Activated CD4-positive, alpha-beta T cell treated with anti-CD3 and anti-CD28 coated beads for 36 hours (primary cell): ENCODE data around the gene GRIK2. TPM values are rescaled to one million over a fixed set of nuclear protein-coding genes. Genes with fewer than 3 reads are reported as not detected.

Experiments
- ATAC-seq: fragments of 200-7000 bp; cut with Tn5 transposase; one replicate; pipeline ENCODE4 v1.10.0; 2021; ENCODE audit warnings: mild to moderate bottlenecking, moderate library complexity
- CTCF ChIA-PET: fragments of 350-600 bp; sonication (Branson Sonifier 250); formaldehyde crosslinking; loops from one replicate; lab custom pipeline; 2021; ENCODE audit warnings: antibody characterized with exemption; lab: Charles Lee
- POLR2A ChIA-PET: fragments of 350-600 bp; sonication (Branson Sonifier 250); formaldehyde crosslinking; loops from one replicate; lab custom pipeline; 2021; ENCODE audit warnings: antibody characterized with exemption, inconsistent platforms; lab: Charles Lee
- DNase-seq: peaks from one replicate; pipeline ENCODE4 v3.0.0-alpha.2; 2020
- H3K27ac Mint-ChIP-seq: one replicate; pipeline ENCODE4 v1.8.0; 2021; ENCODE audit warnings: mixed read lengths
- H3K27me3 Mint-ChIP-seq: one replicate; pipeline ENCODE4 v1.8.0; 2021; ENCODE audit warnings: mixed read lengths
- H3K36me3 Mint-ChIP-seq: one replicate; pipeline ENCODE4 v1.8.0; 2021; ENCODE audit warnings: low read depth, mixed read lengths
- H3K4me1 Mint-ChIP-seq: one replicate; pipeline ENCODE4 v1.8.0; 2021; ENCODE audit warnings: mixed read lengths
- H3K4me3 Mint-ChIP-seq: one replicate; pipeline ENCODE4 v1.8.0; 2021; ENCODE audit warnings: mild to moderate bottlenecking, moderate library complexity, mixed read lengths
- H3K9me3 Mint-ChIP-seq: one replicate; pipeline ENCODE4 v1.8.0; 2021; ENCODE audit warnings: low read depth, mixed read lengths
- intact Hi-C, 2 experiments: fragments of 100-400 bp; cut with DNase I in 1 of 2; cut with micrococcal nuclease in 1 of 2; formaldehyde crosslinking; loops; one replicate each; pipeline versions ENCODE4 v1.14.2 to v1.15.1; 2022 to 2024; cut with DNase I, micrococcal nuclease
- total RNA-seq, 2 experiments: library from RNA; stranded (reverse); gene quantifications; one replicate each; pipeline ENCODE4 v1.2.3, GENCODE V29; 2021

Gene GRIK2
- total RNA-seq, 2 experiments from 2014 or later = not detected

DNA sequence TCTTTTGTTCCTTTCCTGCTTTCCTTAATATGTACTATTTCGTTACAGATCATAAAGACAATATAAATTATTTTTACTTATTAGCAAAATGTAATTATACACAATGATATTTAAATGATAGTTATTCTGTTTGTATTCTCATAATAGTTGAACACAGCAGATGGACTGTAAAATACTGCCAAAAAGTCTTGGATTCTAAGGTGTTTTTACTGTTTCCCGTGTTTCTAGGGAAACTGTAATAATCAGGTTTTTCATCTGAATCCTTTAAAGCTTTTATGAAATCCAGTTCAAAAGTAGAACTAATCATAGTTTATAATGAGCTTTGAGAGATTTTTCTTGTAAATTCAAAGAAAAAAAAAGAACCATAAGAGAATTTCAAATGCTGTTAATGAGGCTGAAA is 148.4 kb downstream of the GRIK2 start:
- H3K4me1 Mint-ChIP-seq = no peaks in the 10 kb centered on the region
- intact Hi-C loops = no loop called here
- CTCF ChIA-PET = no interaction called here

GRCh38 chr6:101543796-101544195 is 150.3 kb downstream of the GRIK2 start:
- no peak for DNase-seq
- no peaks in the 10 kb centered on the region for H3K4me1 Mint-ChIP-seq
- no peaks in the 10 kb centered on the region for H3K27me3 Mint-ChIP-seq
- H3K27ac Mint-ChIP-seq = no peak overlapping the region
- intact Hi-C loops = no loop called here
- no peaks in the 10 kb centered on the region for H3K36me3 Mint-ChIP-seq
- ChIA-PET POLR2A (no interaction called here), CTCF (no interaction called here)
- no peak overlapping the region for H3K4me3 Mint-ChIP-seq
- H3K9me3 Mint-ChIP-seq = peaks cover 4% of the 10 kb centered on the region
- ATAC-seq = no peak

More for the DNA sequence above, 148.4 kb downstream of the GRIK2 start:
- DNase-seq = no peak
- no peak overlapping the region for H3K27ac Mint-ChIP-seq
- H3K9me3 Mint-ChIP-seq = no peaks in the 10 kb centered on the region
- H3K27me3 Mint-ChIP-seq = no peaks in the 10 kb centered on the region
- ATAC-seq = no peak
- no peaks in the 10 kb centered on the region for H3K36me3 Mint-ChIP-seq
- POLR2A ChIA-PET = no interaction called here
- H3K4me3 Mint-ChIP-seq = no peak overlapping the region

GRCh38 chr6:101544286-101544685 is 150.8 kb downstream of the GRIK2 start:
- Mint-ChIP-seq H3K27ac (no peak overlapping the region), H3K4me3 (no peak overlapping the region), H3K27me3 (no peaks in the 10 kb centered on the region), H3K4me1 (no peaks in the 10 kb centered on the region), H3K36me3 (no peaks in the 10 kb centered on the region), H3K9me3 (peaks cover 6% of the 10 kb centered on the region)
- POLR2A ChIA-PET = no interaction called here
- CTCF ChIA-PET = no interaction called here
- DNase-seq (no peak), ATAC-seq (no peak)
- intact Hi-C loops = no loop called here

DNA sequence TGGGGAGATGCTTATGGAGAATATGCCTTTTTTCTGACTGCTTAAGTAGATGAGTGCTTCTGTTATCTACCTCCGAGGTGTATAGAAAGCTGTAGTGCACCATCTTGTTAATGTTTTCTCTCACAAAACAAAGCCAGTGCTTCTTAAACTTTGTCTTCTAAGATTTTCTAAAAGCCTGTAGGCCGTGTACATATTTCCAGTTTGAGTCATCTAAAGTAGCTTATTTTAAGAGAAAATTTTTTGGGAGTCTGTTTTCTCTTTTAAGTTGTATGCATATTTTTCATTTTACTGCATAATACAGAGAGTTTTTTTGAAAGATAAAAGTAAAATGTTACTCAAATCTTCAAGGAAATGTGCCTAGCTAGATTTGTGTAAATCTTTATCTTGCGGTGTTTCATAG is 151.7 kb downstream of the GRIK2 start:
- intact Hi-C loops = no loop called here
- H3K27me3 Mint-ChIP-seq = no peaks in the 10 kb centered on the region
- DNase-seq = no peak
- no peak overlapping the region for H3K4me3 Mint-ChIP-seq
- POLR2A ChIA-PET = no interaction called here
- peaks cover 6% of the 10 kb centered on the region for H3K9me3 Mint-ChIP-seq
- H3K4me1 Mint-ChIP-seq = no peaks in the 10 kb centered on the region
- CTCF ChIA-PET = no interaction called here
- H3K36me3 Mint-ChIP-seq = no peaks in the 10 kb centered on the region
- no peak for ATAC-seq
- H3K27ac Mint-ChIP-seq = no peak overlapping the region

GRCh38 chr6:101550451-101550850 is 156.9 kb downstream of the GRIK2 start:
- ChIA-PET POLR2A (interaction anchor here (0.6 kb wide), 1 partner anchor 1255 kb away, joined by 3 read pairs; no protein-coding TSS in a partner anchor), CTCF (no interaction called here)
- intact Hi-C loops = no loop called here
- DNase-seq = no peak
- Mint-ChIP-seq H3K4me1 (no peaks in the 10 kb centered on the region), H3K9me3 (peaks cover 6% of the 10 kb centered on the region), H3K36me3 (no peaks in the 10 kb centered on the region), H3K27ac (no peak overlapping the region), H3K4me3 (no peak overlapping the region), H3K27me3 (no peaks in the 10 kb centered on the region)
- no peak for ATAC-seq

DNA sequence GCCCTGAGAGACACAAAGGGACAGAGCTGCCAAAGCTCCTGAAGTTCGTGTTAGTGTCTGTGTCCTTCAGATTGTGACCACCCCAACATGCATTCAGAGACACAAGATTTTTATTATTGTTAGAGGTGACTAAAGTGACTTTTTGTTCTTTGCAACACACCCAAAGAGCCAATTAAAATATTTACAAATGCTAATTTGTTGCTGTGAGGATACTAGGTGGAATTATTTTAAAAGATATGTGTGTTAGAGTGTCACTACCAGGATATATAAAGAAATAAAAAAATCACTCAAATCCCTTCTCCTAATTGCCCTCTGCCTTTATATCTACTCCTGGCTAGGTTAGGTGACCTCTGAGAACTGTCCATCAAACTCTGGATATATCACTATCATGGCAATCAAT is 160.7 kb downstream of the GRIK2 start:
- CTCF ChIA-PET = no interaction called here
- no peaks in the 10 kb centered on the region for H3K27me3 Mint-ChIP-seq

GRCh38 chr6:101558712-101559111 is 165.2 kb downstream of the GRIK2 start:
- Mint-ChIP-seq H3K27ac (no peak overlapping the region), H3K36me3 (no peaks in the 10 kb centered on the region), H3K9me3 (peaks cover 5% of the 10 kb centered on the region), H3K4me3 (no peak overlapping the region), H3K4me1 (no peaks in the 10 kb centered on the region), H3K27me3 (no peaks in the 10 kb centered on the region)
- POLR2A ChIA-PET = no interaction called here
- ATAC-seq (no peak), DNase-seq (no peak)
- CTCF ChIA-PET = no interaction called here
- intact Hi-C loops = no loop called here

More for the DNA sequence above, 160.7 kb downstream of the GRIK2 start:
- no peak overlapping the region for H3K4me3 Mint-ChIP-seq
- no peak overlapping the region for H3K27ac Mint-ChIP-seq
- POLR2A ChIA-PET = no interaction called here
- intact Hi-C loops = no loop called here
- peaks cover 4% of the 10 kb centered on the region for H3K9me3 Mint-ChIP-seq
- DNase-seq = no peak
- no peak for ATAC-seq
- H3K4me1 Mint-ChIP-seq = no peaks in the 10 kb centered on the region
- H3K36me3 Mint-ChIP-seq = no peaks in the 10 kb centered on the region

- no peak overlapping the region for H3K4me3 Mint-ChIP-seq
- ChIA-PET POLR2A (no interaction called here), CTCF (no interaction called here)
- no peak for ATAC-seq
- DNase-seq = no peak
- no peak overlapping the region for H3K27ac Mint-ChIP-seq
- no peaks in the 10 kb centered on the region for H3K27me3 Mint-ChIP-seq
- H3K4me1 Mint-ChIP-seq = no peaks in the 10 kb centered on the region
- no peaks in the 10 kb centered on the region for H3K9me3 Mint-ChIP-seq
- intact Hi-C loops = no loop called here
- H3K36me3 Mint-ChIP-seq = no peaks in the 10 kb centered on the region
Measured at GRCh38 chr6:101572627-101573026, 179.1 kb downstream of the GRIK2 start.

- peaks cover 7% of the 10 kb centered on the region for H3K9me3 Mint-ChIP-seq
- intact Hi-C loops = no loop called here
Measured at GRCh38 chr6:101577091-101577490, 183.6 kb downstream of the GRIK2 start.

DNA sequence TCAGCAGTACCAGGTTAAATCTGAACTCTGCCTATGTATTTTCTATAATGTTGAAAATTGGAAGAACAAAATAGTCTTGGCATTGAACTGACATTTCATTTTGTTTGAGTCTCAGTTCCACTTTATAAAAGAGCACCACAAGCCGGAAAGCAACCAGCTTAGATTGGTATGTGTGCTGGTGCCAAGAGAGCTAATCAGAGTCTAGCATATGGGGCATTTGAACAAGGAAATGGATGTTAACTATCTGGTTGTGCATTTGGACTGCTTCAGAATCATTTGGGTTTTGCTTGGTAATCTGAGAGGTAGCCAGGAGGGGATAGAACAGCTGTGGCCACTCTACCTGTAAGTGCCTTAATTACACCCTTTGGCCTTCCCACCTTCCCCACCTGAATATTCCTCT is 184.8 kb downstream of the GRIK2 start:
- Mint-ChIP-seq H3K27ac (no peak overlapping the region), H3K27me3 (no peaks in the 10 kb centered on the region), H3K36me3 (no peaks in the 10 kb centered on the region), H3K4me3 (no peak overlapping the region), H3K4me1 (no peaks in the 10 kb centered on the region), H3K9me3 (peaks cover 7% of the 10 kb centered on the region)
- DNase-seq = no peak
- CTCF ChIA-PET = no interaction called here
- no peak for ATAC-seq
- intact Hi-C loops = no loop called here
- POLR2A ChIA-PET = no interaction called here

More at GRCh38 chr6:101577091-101577490, 183.6 kb downstream of the GRIK2 start:
- no peak for ATAC-seq
- ChIA-PET CTCF (interaction anchor here (0.7 kb wide), 1 partner anchor 16 kb away, joined by 3 read pairs; no protein-coding TSS in a partner anchor), POLR2A (no interaction called here)
- Mint-ChIP-seq H3K4me3 (no peak overlapping the region), H3K36me3 (no peaks in the 10 kb centered on the region), H3K27ac (no peak overlapping the region), H3K27me3 (no peaks in the 10 kb centered on the region), H3K4me1 (no peaks in the 10 kb centered on the region)
- DNase-seq = no peak

- Mint-ChIP-seq H3K36me3 (no peaks in the 10 kb centered on the region), H3K9me3 (peaks cover 7% of the 10 kb centered on the region), H3K27ac (no peak overlapping the region), H3K4me1 (no peaks in the 10 kb centered on the region), H3K4me3 (no peak overlapping the region), H3K27me3 (no peaks in the 10 kb centered on the region)
- CTCF ChIA-PET = no interaction called here
- ATAC-seq (no peak), DNase-seq (no peak)
- intact Hi-C loops = no loop called here
- POLR2A ChIA-PET = no interaction called here
Measured at GRCh38 chr6:101582792-101583191, 189.3 kb downstream of the GRIK2 start.

DNA sequence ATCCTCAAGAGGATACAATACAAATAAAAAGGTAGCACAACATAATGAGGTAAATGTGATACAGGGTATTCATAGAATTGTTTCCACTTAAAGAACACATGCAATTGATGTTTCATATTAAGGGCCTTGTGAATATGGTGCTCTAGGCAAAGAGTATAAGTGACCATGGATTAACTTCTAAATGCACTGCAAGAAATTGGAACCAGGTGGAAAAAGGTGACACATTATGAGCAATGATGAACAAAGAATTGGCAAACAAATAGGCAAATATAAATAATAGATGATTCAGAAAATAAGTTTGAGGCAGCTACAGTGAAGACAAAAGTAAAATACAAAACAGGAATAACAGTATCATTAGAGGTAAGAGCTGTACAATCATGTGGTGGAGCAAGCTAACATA is 192.0 kb downstream of the GRIK2 start:
- no peak overlapping the region for H3K27ac Mint-ChIP-seq
- intact Hi-C loops = no loop called here
- DNase-seq (no peak), ATAC-seq (no peak)
- no peaks in the 10 kb centered on the region for H3K9me3 Mint-ChIP-seq
- ChIA-PET POLR2A (no interaction called here), CTCF (no interaction called here)
- no peaks in the 10 kb centered on the region for H3K27me3 Mint-ChIP-seq
- no peaks in the 10 kb centered on the region for H3K4me1 Mint-ChIP-seq
- H3K36me3 Mint-ChIP-seq = no peaks in the 10 kb centered on the region
- no peak overlapping the region for H3K4me3 Mint-ChIP-seq

- no peaks in the 10 kb centered on the region for H3K9me3 Mint-ChIP-seq
- ChIA-PET CTCF (interaction anchor here (0.6 kb wide), 1 partner anchor 1214 kb away, joined by 3 read pairs; no protein-coding TSS in a partner anchor), POLR2A (no interaction called here)
- no peaks in the 10 kb centered on the region for H3K36me3 Mint-ChIP-seq
- H3K27ac Mint-ChIP-seq = no peak overlapping the region
- H3K4me1 Mint-ChIP-seq = no peaks in the 10 kb centered on the region
- DNase-seq = no peak
- intact Hi-C loops = no loop called here
- ATAC-seq = no peak
- no peaks in the 10 kb centered on the region for H3K27me3 Mint-ChIP-seq
- no peak overlapping the region for H3K4me3 Mint-ChIP-seq
Measured at GRCh38 chr6:101588343-101588742, 194.8 kb downstream of the GRIK2 start.
